NOMO-1 (cell line): Measurements from ENCODE around the gene ADD3.
"Not testable (repeated sequence)": the region's sequence is repeated elsewhere in the genome, so short reads cannot be mapped to it uniquely, and the experiment has no call there.

Source experiments
- DNase-seq, 2 experiments: peaks; one replicate each; lab custom pipeline; 2025; ENCODE audit not compliant: unreplicated experiment in 2 of 2; lab: John Stamatoyannopoulos, UW

ADD3 gene

GRCh38 chr10:110101464-110102144, 93.8 kb downstream of the ADD3 start:
- no peak for DNase-seq

GRCh38 chr10:110103921-110104461, 96.2 kb downstream of the ADD3 start:
- DNase-seq, result no peak

- DNase-seq, result no peak
Observed at GRCh38 chr10:110105873-110106272, 98.1 kb downstream of the ADD3 start.

- no peak for DNase-seq
Observed at GRCh38 chr10:110107430-110107829, 99.6 kb downstream of the ADD3 start.

- no peak for DNase-seq
Observed at GRCh38 chr10:110107887-110108286, 100.1 kb downstream of the ADD3 start.

GRCh38 chr10:110109511-110109910, 101.7 kb downstream of the ADD3 start:
- DNase-seq, result no peak

- DNase-seq, result no peak
Observed at GRCh38 chr10:110110338-110110737, 102.6 kb downstream of the ADD3 start.

GRCh38 chr10:110113670-110114337, 106.0 kb downstream of the ADD3 start:
- DNase-seq, result no peak

- DNase-seq, result not testable (repeated sequence)
Observed at GRCh38 chr10:110114668-110115067, 106.9 kb downstream of the ADD3 start.

- DNase-seq, result no peak
Observed at GRCh38 chr10:110115784-110116520, 108.2 kb downstream of the ADD3 start.

- DNase-seq, result no peak
Observed at GRCh38 chr10:110118891-110119621, 111.3 kb downstream of the ADD3 start.

GRCh38 chr10:110123594-110123993, 115.8 kb downstream of the ADD3 start:
- DNase-seq, result no peak

- DNase-seq, result no peak
Observed at GRCh38 chr10:110129490-110129889, 121.7 kb downstream of the ADD3 start.

- DNase-seq, result no peak
Observed at GRCh38 chr10:110134917-110135316, 127.1 kb downstream of the ADD3 start.

GRCh38 chr10:110135836-110136235, 128.1 kb downstream of the ADD3 start:
- DNase-seq, result not testable (repeated sequence)

GRCh38 chr10:110137142-110137545, 129.4 kb downstream of the ADD3 start:
- DNase-seq, result peak; percentile 56 to 96

GRCh38 chr10:110138197-110138812, 130.5 kb downstream of the ADD3 start:
- peak; percentile 58 to 89 for DNase-seq

- DNase-seq, result peak; percentile 89 to 94
Observed at GRCh38 chr10:110141185-110141584, 133.4 kb downstream of the ADD3 start.

GRCh38 chr10:110141871-110142635, 134.3 kb downstream of the ADD3 start:
- peak; percentile 24 to 51 for DNase-seq

- DNase-seq, result no peak
Observed at GRCh38 chr10:110142965-110143364, 135.2 kb downstream of the ADD3 start.
